Measurements from ENCODE around the gene RPN2. TPM values are rescaled to one million over a fixed set of nuclear protein-coding genes. Genes with fewer than 3 reads are reported as not detected.

The RPN2 gene
- total and polyA plus RNA-seq, 2 donors from 2014 or later: 175 to 207 TPM

GRCh38 chr20:37257988-37258387, 78.9 kb downstream of the RPN2 start:
- DNase-seq (no peak), FAIRE-seq (no peak)

GRCh38 chr20:37259031-37259430, 79.9 kb downstream of the RPN2 start:
- Histone ChIP-seq H3K9ac (ENCODE audit: low read length in 3 of 3) (no peak overlapping the region), H3K4me3 (ENCODE audit: low read length in 3 of 3) (no peak overlapping the region), H3K9me3 (ENCODE audit: control insufficient read depth in 2 of 3, insufficient read depth in 1 of 3, low read length in 3 of 3) (peaks cover 0 to 6% (median 4%) of the 10 kb centered on the region in 3 donors), H3K36me3 (ENCODE audit: control insufficient read depth in 2 of 3, insufficient read depth in 3 of 3, low read length in 3 of 3) (no peaks in the 10 kb centered on the region), H3K4me1 (ENCODE audit: control insufficient read depth in 2 of 3, insufficient read depth in 2 of 3, low read depth in 1 of 3, low read length in 3 of 3) (no peaks in the 10 kb centered on the region), H3K27ac (ENCODE audit: low read depth in 2 of 2, low read length in 2 of 2) (no peak overlapping the region), H3K27me3 (ENCODE audit: control insufficient read depth, insufficient read depth, low read length) (no peaks in the 10 kb centered on the region)
- intact Hi-C loops (cut with DNase I): no loop called here
- TF ChIP-seq CTCF (IDR thresholded peaks at IDR 0.05; ENCODE audit: borderline replicate concordance, extremely low read depth, insufficient read depth): no peak
- no peak for DNase-seq
- no peak for FAIRE-seq

More at GRCh38 chr20:37257988-37258387, 78.9 kb downstream of the RPN2 start:
- intact Hi-C loops (cut with DNase I): no loop called here
- no peak overlapping the region for H3K9ac ChIP-seq (ENCODE audit: low read length in 3 of 3)
- no peaks in the 10 kb centered on the region for H3K4me1 ChIP-seq (ENCODE audit: control insufficient read depth in 2 of 3, insufficient read depth in 2 of 3, low read depth in 1 of 3, low read length in 3 of 3)
- TF ChIP-seq CTCF (IDR thresholded peaks at IDR 0.05; ENCODE audit: borderline replicate concordance, extremely low read depth, insufficient read depth): no peak
- H3K27me3 ChIP-seq (ENCODE audit: control insufficient read depth, insufficient read depth, low read length): no peaks in the 10 kb centered on the region
- no peak overlapping the region for H3K27ac ChIP-seq (ENCODE audit: low read depth in 2 of 2, low read length in 2 of 2)
- no peaks in the 10 kb centered on the region for H3K36me3 ChIP-seq (ENCODE audit: control insufficient read depth in 2 of 3, insufficient read depth in 3 of 3, low read length in 3 of 3)
- no peak overlapping the region for H3K4me3 ChIP-seq (ENCODE audit: low read length in 3 of 3)
- peaks cover 0 to 8% (median 4%) of the 10 kb centered on the region in 3 donors for H3K9me3 ChIP-seq (ENCODE audit: control insufficient read depth in 2 of 3, insufficient read depth in 1 of 3, low read length in 3 of 3)

GRCh38 chr20:37259865-37260264, 80.7 kb downstream of the RPN2 start:
- Histone ChIP-seq H3K9me3 (ENCODE audit: control insufficient read depth in 2 of 3, insufficient read depth in 1 of 3, low read length in 3 of 3) (no peaks in the 10 kb centered on the region), H3K4me1 (ENCODE audit: control insufficient read depth in 2 of 3, insufficient read depth in 2 of 3, low read depth in 1 of 3, low read length in 3 of 3) (no peaks in the 10 kb centered on the region), H3K4me3 (ENCODE audit: low read length in 3 of 3) (no peak overlapping the region), H3K36me3 (ENCODE audit: control insufficient read depth in 2 of 3, insufficient read depth in 3 of 3, low read length in 3 of 3) (no peaks in the 10 kb centered on the region), H3K27ac (ENCODE audit: low read depth in 2 of 2, low read length in 2 of 2) (no peak overlapping the region), H3K27me3 (ENCODE audit: control insufficient read depth, insufficient read depth, low read length) (no peaks in the 10 kb centered on the region), H3K9ac (ENCODE audit: low read length in 3 of 3) (no peak overlapping the region)
- DNase-seq (no peak), FAIRE-seq (no peak)
- intact Hi-C loops (cut with DNase I): no loop called here
- no peak for TF ChIP-seq CTCF (IDR thresholded peaks at IDR 0.05; ENCODE audit: borderline replicate concordance, extremely low read depth, insufficient read depth)

- H3K27me3 ChIP-seq (ENCODE audit: control insufficient read depth, insufficient read depth, low read length): no peaks in the 10 kb centered on the region
- H3K36me3 ChIP-seq (ENCODE audit: control insufficient read depth in 2 of 3, insufficient read depth in 3 of 3, low read length in 3 of 3): no peaks in the 10 kb centered on the region
- H3K27ac ChIP-seq (ENCODE audit: low read depth in 2 of 2, low read length in 2 of 2): no peak overlapping the region
- no peaks in the 10 kb centered on the region for H3K9me3 ChIP-seq (ENCODE audit: control insufficient read depth in 2 of 3, insufficient read depth in 1 of 3, low read length in 3 of 3)
- no peak overlapping the region for H3K4me3 ChIP-seq (ENCODE audit: low read length in 3 of 3)
- no peak for DNase-seq
- FAIRE-seq: no peak
- intact Hi-C loops (cut with DNase I): no loop called here
- TF ChIP-seq CTCF (IDR thresholded peaks at IDR 0.05; ENCODE audit: borderline replicate concordance, extremely low read depth, insufficient read depth): no peak
- H3K9ac ChIP-seq (ENCODE audit: low read length in 3 of 3): no peak overlapping the region
- H3K4me1 ChIP-seq (ENCODE audit: control insufficient read depth in 2 of 3, insufficient read depth in 2 of 3, low read depth in 1 of 3, low read length in 3 of 3): no peaks in the 10 kb centered on the region
These were observed 81.8 kb downstream of the RPN2 start for GRCh38 chr20:37260923-37261322.

Data from kidney (tissue), 14 donors.